Embryonic facial prominence (tissue), 1 donor: Measurements from ENCODE around the gene SART1.

Source experiments
- DNase-seq: peaks from one replicate; pipeline ENCODE4 v3.0.0-alpha.2; 2016; ENCODE audit errors: extremely low spot score

SART1 gene

GRCh38 chr11:65964906-65965305 is 3.4 kb downstream of the SART1 start:
- no peak for DNase-seq

GRCh38 chr11:65965986-65966762 is 4.6 kb downstream of the SART1 start:
- no peak for DNase-seq

GRCh38 chr11:65967329-65967934 is 5.9 kb downstream of the SART1 start:
- DNase-seq = no peak

GRCh38 chr11:65968600-65969482 is 7.3 kb downstream of the SART1 start:
- DNase-seq = no peak

- DNase-seq = no peak
Measured at GRCh38 chr11:65972116-65972515, 10.6 kb downstream of the SART1 start.

- DNase-seq = no peak
Measured at GRCh38 chr11:65973439-65974110, 12.0 kb downstream of the SART1 start.

GRCh38 chr11:65975771-65976170 is 14.2 kb downstream of the SART1 start:
- DNase-seq = no peak

GRCh38 chr11:65976216-65977176 is 15.0 kb downstream of the SART1 start:
- DNase-seq = no peak

- DNase-seq = no peak
Measured at GRCh38 chr11:65977621-65978390, 16.3 kb downstream of the SART1 start.

- no peak for DNase-seq
Measured at GRCh38 chr11:65978391-65979238, 17.1 kb downstream of the SART1 start.

- no peak for DNase-seq
Measured at GRCh38 chr11:65979261-65979759, 17.8 kb downstream of the SART1 start.

- DNase-seq = no peak
Measured at GRCh38 chr11:65981101-65981740, 19.7 kb downstream of the SART1 start.

GRCh38 chr11:65981972-65982823 is 20.7 kb downstream of the SART1 start:
- no peak for DNase-seq

- DNase-seq = no peak
Measured at GRCh38 chr11:65982824-65983588, 21.5 kb downstream of the SART1 start.

- DNase-seq = no peak
Measured at GRCh38 chr11:65983589-65983987, 22.1 kb downstream of the SART1 start.

- no peak for DNase-seq
Measured at GRCh38 chr11:65987336-65987735, 25.8 kb downstream of the SART1 start.
